Stimulated activated CD8-positive, alpha-beta memory T cell treated with anti-CD3 and anti-CD28 coated beads, Interleukin-7, amount 100 ng/mL, for 48 hours (primary cell): ENCODE results near the gene MAFF.
"Not testable (repeated sequence)": the region's sequence is repeated elsewhere in the genome, so short reads cannot be mapped to it uniquely, and the experiment has no call there.

Source experiments
- DNase-seq, 2 donors: peaks; one replicate each; pipeline ENCODE4 v3.0.0-alpha.2; 2020; ENCODE audit warnings: low read depth in 1 of 2; ENCODE audit errors: extremely low read depth in 1 of 2

Gene MAFF

GRCh38 chr22:38177044-38177443 is 24.8 kb upstream of the MAFF start:
- no peak for DNase-seq

GRCh38 chr22:38177571-38177925 is 24.2 kb upstream of the MAFF start:
- DNase-seq: not testable (repeated sequence)

- no peak for DNase-seq
Observed at GRCh38 chr22:38177926-38178604, 23.7 kb upstream of the MAFF start.

GRCh38 chr22:38178605-38178937 is 23.2 kb upstream of the MAFF start:
- DNase-seq: not testable (repeated sequence)

GRCh38 chr22:38180841-38181452 is 20.8 kb upstream of the MAFF start:
- no peak for DNase-seq

GRCh38 chr22:38181453-38182200 is 20.2 kb upstream of the MAFF start, which contains the start of gene PLA2G6:
Gene PLA2G6 (minus strand): TSS chr22:38181830. CDS start chr22:38169426, 12,404 bp downstream.
- peak; percentile 97 to 99 for DNase-seq

- no peak for DNase-seq
Observed at GRCh38 chr22:38184788-38185187, 17.0 kb upstream of the MAFF start.

GRCh38 chr22:38186429-38186828 is 15.4 kb upstream of the MAFF start:
- DNase-seq: no peak

- DNase-seq: no peak
Observed at GRCh38 chr22:38187413-38188212, 14.2 kb upstream of the MAFF start.

GRCh38 chr22:38189104-38189503 is 12.7 kb upstream of the MAFF start:
- no peak for DNase-seq

GRCh38 chr22:38190581-38190980 is 11.2 kb upstream of the MAFF start:
- no peak for DNase-seq

- no peak for DNase-seq
Observed at GRCh38 chr22:38191055-38191454, 10.7 kb upstream of the MAFF start.

GRCh38 chr22:38191731-38192474 is 9.9 kb upstream of the MAFF start:
- no peak for DNase-seq

GRCh38 chr22:38192475-38192863 is 9.3 kb upstream of the MAFF start:
- DNase-seq: no peak

GRCh38 chr22:38193580-38193979 is 8.2 kb upstream of the MAFF start:
- no peak for DNase-seq

GRCh38 chr22:38196791-38197419 is 4.9 kb upstream of the MAFF start:
- DNase-seq: no peak

- no peak for DNase-seq
Observed at GRCh38 chr22:38199826-38200559, 1.8 kb upstream of the MAFF start.

- DNase-seq: no peak
Observed at GRCh38 chr22:38201371-38201710, 453 bp upstream of the MAFF start.

GRCh38 chr22:38202437-38203089 is 769 bp downstream of the MAFF start:
- no peak for DNase-seq
